ENCODE results near the gene MLLT6.

The MLLT6 gene

DNA sequence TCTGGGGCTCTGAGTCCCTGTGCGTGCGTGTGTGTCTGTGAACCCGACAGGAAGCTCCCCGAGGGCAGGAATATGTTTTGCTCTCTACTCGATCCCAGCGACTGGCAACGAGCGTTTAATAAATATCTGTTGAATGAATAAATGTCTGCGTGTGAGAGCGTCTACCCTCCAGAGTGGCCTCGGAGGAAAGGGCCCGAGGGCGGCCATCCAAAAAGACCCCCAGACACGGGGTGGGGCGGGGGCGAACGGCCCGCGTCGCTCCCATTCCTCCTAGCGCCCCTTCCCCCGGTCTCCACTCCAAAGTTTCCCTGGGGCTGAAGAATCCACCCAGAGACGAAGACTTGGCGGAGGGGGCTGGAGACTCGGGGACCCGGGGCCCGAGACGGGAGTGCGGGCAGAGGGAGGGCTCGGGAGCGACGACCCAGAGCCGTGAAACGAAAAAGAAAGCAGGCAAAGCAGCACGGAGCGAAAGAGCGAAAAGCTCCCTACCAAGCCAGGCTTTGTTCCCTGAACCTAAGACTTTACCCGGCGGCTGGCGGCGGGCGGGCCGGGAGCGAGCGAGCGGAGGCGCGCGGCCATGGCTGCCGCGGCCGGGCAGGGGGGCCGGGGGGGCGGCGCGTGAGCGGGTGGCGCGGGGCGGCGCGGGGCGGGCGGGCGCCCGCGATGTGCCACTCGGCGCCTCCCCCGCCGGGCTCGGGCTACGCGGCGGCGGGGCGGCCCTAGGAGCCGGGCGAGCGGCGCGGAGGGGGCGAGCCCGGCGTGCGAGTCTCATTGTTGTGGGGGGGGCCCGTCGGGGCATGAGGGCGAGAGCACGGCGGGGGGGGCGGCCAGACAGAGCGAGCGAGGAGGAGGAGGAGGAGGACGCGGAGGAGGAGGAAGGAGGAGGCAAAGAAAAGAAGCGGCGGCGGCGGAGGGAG is at the start of gene MLLT6:
TSS of gene MLLT6 (plus strand) at position 668 of the 917 bp plus-strand sequence. CDS start 360 bp downstream, outside the sequence.
- peak; percentile 55 to 60 for DNase-seq (ENCODE audit: low read depth in 2 of 2)

- DNase-seq (ENCODE audit: low read depth in 2 of 2): no peak
Observed at GRCh38 chr17:38656959-38657823, 47.9 kb upstream of the MLLT6 start.

GRCh38 chr17:38657824-38658740 is 47.0 kb upstream of the MLLT6 start:
- DNase-seq (ENCODE audit: low read depth in 2 of 2): no peak

DNA sequence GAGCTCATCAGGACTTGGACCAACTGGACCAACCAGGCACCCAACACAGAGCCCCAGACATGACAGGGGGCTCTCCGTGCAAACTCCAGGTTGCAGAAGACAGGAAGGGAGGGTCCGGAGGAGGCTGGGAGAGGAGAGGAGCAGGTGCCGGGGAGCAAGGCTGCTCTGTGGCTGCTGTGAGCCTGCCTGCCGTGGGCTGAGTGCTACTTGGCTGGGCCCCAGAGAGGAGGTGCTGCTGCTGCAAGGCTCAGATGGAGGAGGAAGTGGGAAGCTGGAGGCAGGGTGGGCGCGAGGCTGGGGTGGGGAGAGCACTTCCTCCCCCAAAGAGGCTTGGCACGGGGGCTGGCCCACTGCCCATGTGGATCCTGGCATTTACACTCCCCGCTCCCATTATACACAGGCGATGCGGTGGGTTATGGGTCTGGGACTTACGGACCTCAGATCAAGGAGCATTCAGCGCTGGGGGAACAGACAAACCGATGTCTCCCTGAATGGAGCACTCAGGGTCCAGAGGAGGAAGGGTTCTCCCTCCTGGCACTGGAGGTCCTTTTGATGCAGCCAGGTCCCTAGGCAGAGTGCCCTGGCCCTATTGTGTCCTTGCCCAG is 46.2 kb upstream of the MLLT6 start:
- no peak for DNase-seq (ENCODE audit: low read depth in 2 of 2)

DNA sequence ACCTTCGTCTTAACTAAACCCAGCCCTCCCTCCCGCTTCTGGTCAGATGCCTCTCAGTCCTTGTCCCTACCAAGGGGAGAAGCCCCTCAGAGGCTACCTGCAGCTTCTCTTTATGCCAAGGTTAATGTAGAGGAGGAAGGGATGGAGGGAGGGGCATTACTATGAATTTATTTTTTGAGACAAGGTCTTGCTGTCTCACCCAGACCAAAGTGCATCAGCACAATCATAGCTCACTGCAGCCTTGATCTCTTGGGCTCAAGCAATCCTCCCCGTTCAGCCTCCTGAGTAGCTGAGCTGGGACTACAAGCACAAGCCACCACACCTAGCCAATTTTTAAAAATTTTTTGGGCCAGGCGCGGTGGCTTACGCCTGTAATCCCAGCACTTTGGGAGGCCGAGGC is 45.7 kb upstream of the MLLT6 start:
- DNase-seq (ENCODE audit: low read depth in 2 of 2): no peak

DNA sequence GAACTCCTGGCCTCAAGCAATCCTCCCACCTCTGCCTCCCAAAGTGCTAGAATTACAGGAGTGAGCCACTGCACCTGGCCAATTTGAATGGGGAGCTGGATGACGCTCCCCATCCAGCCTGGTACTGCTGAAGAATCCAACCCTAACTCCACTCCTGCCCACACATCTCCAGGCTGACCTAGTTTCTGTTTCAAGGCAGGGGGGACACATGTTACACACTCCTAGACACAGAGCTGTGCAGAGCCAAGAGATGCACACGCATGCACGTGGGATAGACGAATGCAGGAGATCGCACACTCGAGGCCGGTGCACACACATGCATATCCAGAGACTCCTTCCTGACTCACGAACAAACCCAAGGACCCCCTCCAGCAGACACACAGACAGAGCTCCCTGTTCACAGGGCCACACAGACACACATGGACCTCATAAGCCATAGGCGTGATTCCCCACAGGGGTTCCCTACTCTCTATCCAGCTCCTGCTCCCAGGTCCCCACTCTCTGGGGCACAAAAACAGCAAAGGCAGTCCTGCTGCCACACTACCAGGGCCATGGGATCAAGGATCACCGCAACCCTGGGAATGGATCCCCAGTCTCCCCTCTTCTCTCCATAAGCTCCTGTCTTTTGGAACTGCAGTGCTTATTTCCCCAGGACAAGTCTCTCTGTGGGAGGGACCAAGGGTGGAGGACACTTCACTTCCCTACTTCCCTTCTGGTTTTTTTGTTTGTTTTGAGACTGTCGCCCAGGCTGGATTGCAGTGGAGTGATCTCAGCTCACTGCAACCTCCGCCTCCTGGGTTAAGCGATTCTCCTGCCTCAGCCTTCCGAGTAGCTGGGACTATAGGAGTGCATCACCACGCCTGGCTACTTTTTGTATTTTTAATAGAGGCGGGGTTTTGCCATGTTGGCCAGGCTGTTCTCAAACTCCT is 44.7 kb upstream of the MLLT6 start:
- no peak for DNase-seq (ENCODE audit: low read depth in 2 of 2)

DNA sequence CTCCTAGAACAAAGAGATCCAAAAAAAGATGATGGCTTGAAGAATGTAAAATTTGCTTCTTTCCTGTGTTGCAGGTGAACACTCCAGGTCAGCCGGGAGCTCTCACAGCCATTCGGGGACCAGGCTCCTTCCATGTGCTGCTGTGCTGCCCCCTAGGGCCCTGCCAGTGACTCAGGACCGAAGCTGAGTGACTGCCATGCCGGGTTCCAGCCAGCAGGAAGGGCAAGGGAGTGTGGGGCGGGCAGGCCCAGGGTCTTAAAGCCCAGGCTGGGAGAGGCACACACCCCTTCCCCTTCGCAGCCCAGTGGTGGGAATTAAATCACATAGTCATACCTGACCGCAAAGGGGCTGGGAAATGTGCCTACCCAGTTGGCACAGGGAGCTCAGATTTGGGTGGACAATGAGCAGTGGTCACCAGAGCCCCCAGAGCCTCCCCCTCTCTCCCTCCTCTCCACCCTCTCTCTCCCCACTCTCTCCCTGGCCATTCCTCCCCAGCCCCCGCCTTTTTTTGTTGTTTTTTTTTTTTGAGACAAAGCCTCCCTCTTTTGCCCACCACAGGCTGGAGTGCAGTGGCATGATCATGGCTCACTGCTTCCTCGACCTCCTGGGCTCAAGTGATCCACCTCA is 41.8 kb upstream of the MLLT6 start:
- peak; percentile 27 to 39 for DNase-seq (ENCODE audit: low read depth in 2 of 2)

DNA sequence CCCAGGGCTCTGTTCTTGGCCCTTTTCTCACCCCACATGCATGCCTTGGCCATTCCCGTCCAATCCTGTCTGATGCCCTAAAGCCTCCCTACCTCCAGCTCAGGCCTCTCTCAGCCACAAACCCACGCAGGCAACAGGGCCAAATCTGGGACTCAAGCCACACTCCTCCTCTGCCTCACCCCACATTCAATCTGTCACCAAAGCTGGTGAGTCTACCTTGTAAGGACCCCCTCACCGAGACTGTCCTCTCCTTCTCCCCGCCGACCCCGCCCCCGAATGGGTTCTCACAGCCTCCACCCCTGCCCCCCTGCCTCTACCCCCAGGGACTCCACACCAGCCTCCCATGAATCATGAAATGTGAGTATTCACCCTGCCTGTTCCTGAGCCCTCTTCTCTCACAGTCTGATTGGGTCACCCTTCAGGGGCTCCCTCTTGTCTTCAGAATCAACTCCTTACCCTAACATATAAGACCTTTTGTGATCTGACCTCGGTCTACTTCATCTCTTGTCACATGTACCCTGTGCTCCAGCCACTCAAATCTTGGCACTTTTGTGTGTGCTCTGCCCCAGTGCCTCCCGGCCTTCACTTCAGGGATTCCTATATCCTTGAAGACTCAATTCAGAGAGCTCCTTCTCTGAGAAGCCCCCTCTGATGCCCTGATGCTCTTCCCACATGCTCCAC is 41.0 kb upstream of the MLLT6 start:
- DNase-seq (ENCODE audit: low read depth in 2 of 2): no peak

GRCh38 chr17:38667099-38667786 is 37.8 kb upstream of the MLLT6 start:
- peak; percentile 30 to 33 for DNase-seq (ENCODE audit: low read depth in 2 of 2)

- no peak for DNase-seq (ENCODE audit: low read depth in 2 of 2)
Observed at GRCh38 chr17:38667787-38668122, 37.3 kb upstream of the MLLT6 start.

DNA sequence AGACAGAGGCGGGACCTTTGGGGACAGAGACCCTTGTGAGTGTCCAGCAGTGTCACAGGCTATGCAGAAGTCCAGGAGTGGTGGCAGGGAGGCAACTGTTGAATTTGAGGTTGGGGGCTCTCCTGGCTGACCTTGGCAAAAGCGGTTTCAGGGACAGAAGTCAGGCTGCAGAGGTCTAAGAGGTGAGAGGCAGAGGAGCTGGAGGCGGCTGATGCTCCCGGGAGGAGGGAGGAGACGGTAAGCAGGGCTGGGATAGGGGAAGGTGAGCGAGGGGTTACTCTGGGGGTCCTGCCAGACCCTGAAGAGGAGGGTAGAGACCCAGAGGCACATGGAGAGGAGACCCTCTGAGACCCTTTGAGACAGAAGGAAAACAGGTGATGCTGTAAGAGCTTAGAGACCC is 35.6 kb upstream of the MLLT6 start:
- DNase-seq (ENCODE audit: low read depth in 2 of 2): no peak

DNA sequence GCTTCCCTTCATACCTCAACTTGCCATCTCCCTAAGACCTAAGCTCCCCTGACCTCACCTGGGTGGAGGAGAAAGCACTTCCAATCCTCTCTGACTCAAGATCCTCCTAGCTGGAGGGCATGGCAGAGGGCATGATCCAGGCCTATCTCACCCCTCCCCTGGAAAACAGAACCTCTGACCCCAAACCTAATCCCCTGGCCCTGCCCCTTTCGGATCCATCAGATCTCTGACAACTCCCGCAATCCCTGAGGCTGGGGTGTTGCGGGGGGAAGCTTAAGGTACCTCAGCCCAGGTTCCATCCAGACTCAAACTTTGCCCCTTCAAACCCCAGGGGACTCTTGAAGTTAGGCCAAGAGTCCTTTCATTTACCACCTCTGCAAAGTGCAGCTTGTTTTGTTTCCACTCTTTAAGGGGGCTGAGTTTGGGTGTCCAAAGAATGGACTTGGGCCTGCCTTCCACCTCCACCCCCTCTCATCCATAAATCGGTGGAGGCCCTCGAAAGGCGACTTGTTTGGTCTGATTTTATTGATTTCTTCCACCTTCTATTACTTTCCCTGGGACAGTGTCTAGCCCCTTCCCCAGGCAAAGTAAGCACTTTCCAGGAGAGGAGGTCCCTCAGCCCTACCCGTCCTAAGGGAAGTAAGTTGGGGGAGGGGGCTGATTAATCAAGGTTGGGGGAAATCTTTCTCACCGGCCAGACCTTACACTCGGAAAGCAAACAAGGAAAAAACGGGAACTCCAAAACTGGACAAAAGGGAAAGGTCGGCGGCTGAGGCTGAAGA is 32.9 kb upstream of the MLLT6 start:
- no peak for DNase-seq (ENCODE audit: low read depth in 2 of 2)

- DNase-seq (ENCODE audit: low read depth in 2 of 2): no peak
Observed at GRCh38 chr17:38672788-38673706, 32.0 kb upstream of the MLLT6 start.

GRCh38 chr17:38673707-38674013 is 31.4 kb upstream of the MLLT6 start:
- DNase-seq (ENCODE audit: low read depth in 2 of 2): no peak

GRCh38 chr17:38674014-38674748 is 30.9 kb upstream of the MLLT6 start:
- no peak for DNase-seq (ENCODE audit: low read depth in 2 of 2)

Data from stimulated activated CD8-positive, alpha-beta memory T cell treated with anti-CD3 and anti-CD28 coated beads, Interleukin-15, amount 100 ng/mL, for 48 hours (primary cell).